ENCODE data around the gene MUC5B.
A peak's percentile ranks its signal among the peaks of the same experiment; 100 is the strongest.
"Not testable (repeated sequence)": the region's sequence is repeated elsewhere in the genome, so short reads cannot be mapped to it uniquely, and the experiment has no call there.

MUC5B gene

DNA sequence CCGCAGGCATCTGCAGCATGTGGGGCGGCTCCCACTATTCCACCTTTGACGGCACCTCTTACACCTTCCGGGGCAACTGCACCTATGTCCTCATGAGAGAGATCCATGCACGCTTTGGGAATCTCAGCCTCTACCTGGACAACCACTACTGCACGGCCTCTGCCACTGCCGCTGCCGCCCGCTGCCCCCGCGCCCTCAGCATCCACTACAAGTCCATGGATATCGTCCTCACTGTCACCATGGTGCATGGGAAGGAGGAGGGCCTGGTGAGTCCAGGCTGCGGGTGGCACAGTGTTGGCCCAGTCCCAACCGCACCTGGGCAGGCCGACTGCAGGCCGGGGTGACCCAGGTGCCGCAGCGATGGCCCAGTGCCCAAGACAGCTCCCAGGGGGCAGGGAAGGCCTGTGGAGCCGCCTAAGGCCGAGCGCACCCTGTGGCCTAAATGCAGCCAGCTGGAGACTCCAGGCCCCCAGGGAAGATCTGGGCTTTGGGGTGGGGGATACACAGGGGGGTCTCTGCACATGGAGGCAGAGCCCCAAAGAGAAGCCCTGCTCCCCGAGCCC lies 31.3 kb downstream of the MUC5B start:
- no peak for DNase-seq

DNA sequence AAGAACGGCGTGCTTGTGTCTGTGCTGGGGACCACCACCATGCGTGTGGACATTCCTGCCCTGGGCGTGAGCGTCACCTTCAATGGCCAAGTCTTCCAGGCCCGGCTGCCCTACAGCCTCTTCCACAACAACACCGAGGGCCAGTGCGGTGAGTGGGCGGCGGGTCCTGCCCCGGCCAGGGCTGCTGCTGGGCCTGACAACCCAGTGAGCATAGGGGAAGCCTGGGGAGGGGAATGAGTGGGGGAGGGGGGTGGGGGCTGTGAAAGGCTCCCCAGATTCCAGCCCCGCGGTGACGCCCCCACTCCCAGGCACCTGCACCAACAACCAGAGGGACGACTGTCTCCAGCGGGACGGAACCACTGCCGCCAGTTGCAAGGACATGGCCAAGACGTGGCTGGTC lies 31.9 kb downstream of the MUC5B start:
- DNase-seq: no peak

DNA sequence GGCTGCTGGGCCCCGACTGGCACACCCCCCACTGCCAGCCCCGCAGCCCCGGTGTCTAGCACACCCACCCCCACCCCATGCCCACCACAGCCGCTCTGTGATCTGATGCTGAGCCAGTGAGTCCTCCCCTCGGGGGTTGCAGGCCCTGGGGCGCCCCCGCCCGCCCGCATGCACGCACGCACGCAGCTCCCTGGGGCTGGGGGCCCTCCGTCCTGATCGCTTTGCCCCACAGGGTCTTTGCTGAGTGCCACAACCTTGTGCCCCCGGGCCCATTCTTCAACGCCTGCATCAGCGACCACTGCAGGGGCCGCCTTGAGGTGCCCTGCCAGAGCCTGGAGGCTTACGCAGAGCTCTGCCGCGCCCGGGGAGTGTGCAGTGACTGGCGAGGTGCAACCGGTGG lies 32.3 kb downstream of the MUC5B start:
- DNase-seq: no peak

DNA sequence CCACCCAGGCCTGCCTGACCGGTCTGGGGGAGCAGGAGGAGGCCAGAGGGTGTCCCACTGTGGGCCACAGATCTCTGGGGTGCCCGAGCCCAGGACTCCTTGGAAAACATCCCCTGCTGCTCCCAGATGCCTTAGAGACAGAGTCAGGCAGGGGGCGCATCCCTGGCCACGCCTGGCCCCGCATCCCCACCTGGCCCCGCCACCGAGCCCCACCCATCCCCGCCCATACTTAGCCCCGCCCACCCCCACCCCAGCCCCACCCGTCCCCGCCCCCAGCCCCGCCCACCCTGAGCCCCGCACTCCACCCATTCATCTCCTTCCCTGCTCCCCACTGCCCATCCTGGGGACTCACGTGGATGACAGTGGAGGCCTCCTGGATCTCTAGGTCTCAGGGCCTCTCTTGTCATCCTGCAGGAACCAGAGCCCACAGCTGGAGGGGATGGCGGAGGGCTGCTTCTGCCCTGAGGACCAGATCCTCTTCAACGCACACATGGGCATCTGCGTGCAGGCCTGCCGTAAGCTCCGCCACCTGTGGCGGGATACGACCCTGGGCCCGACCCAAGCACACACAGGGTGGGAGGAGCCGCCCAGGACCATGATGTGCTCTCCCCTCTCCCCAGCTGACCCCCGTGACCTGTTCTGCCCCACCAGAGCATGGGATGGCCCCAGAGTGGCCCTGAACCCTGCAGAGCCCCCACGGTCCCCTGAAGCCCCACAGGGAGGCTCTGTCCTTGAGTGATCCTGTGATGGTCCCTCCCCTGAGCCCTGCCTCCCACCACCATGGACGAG lies 33.6 kb downstream of the MUC5B start:
- no peak for DNase-seq

DNA sequence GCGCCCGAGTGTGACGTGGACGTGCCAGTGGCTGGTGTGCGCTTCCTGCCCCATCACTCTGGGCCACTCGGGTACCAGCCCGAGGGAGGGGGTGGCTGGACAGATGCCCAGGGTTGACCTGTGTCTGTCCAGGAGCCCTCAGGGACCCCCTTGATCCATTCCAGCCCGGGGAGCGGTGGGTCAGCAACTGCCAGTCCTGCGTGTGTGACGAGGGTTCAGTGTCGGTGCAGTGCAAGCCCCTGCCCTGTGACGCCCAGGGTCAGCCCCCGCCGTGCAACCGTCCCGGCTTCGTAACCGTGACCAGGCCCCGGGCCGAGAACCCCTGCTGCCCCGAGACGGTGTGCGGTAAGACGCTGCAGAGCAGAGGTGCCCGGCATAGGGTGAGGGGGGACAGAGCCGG lies 34.5 kb downstream of the MUC5B start:
- DNase-seq: no peak

DNA sequence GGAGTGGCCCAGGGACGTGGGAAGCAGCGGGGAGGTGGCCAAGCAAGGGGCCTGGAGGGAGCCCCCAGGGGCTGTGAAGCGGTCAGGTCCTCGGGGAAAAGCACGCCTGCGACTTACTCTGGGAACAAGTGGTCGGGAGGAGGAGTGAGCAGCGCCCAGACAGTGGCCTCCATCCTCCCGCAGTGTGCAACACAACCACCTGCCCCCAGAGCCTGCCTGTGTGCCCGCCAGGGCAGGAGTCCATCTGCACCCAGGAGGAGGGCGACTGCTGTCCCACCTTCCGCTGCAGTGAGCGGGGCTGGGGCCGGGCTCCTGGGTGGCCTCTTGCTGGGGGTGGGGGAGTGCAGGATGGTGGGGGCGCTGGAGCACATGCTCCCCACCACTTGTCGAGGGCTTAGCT lies 35.0 kb downstream of the MUC5B start:
- no peak for DNase-seq

DNA sequence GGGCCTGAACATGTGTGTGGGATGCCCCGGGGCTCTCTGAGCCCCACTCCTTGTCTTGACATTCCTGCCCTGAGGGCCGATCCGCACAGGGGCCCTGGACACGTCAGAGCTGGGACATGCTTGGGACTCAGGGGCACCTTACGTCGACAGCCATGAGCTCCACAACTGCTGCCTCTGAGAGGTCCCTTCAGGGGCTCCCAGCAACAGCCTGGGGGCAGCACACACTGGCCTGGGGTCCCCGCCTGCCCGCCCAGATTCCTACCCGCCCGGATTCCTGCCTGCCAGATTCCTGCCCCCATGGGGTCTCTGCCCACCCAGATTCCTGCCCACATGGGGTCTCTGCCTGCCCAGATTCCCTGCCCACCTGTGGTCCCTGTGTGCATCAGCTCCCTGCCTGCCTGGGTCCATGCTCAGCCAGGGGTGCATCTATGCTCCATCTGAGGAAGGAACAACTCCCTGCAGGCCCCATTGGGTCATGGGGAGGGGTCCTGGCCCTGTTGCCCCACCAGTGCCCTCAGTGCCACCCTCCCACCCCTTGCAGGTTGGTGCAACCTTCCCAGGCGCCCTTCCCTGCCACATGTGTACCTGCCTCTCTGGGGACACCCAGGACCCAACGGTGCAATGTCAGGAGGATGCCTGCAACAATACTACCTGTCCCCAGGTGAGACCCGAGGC lies 35.7 kb downstream of the MUC5B start:
- DNase-seq: no peak

DNA sequence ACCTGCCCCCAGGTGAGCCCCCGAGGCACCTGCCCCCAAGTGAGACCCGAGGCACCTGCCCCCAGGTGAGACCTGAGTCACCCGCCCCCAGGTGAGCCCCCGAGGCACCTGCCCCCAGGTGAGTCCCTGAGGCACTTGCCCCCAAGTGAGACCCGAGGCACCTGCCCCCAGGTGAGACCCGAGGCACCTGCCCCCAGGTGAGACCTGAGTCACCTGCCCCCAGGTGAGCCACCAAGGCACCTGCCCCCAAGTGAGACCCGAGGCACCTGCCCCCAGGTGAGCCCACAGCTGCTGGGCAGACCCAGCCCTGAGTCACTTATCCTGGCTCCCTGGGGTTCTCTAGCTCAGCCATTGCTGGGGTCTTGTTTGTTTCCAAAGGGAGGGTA lies 36.2 kb downstream of the MUC5B start:
- DNase-seq: no peak

DNA sequence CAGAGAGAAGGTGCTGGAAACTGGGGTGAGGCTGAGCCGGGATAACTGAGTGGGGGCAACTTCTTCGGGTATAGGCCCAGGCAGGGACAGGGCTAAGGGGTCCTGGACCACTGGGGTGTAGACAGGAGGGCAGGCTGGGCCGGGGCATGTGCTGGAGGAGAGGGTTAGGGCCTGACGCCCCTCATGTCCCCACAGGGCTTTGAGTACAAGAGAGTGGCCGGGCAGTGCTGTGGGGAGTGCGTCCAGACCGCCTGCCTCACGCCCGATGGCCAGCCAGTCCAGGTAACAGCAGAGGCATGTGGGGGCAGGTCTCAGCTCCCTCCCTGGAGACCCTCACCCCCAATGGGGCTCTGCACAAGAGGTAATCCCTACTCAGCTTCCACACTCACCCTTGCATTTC lies 36.7 kb downstream of the MUC5B start:
- DNase-seq: no peak

DNA sequence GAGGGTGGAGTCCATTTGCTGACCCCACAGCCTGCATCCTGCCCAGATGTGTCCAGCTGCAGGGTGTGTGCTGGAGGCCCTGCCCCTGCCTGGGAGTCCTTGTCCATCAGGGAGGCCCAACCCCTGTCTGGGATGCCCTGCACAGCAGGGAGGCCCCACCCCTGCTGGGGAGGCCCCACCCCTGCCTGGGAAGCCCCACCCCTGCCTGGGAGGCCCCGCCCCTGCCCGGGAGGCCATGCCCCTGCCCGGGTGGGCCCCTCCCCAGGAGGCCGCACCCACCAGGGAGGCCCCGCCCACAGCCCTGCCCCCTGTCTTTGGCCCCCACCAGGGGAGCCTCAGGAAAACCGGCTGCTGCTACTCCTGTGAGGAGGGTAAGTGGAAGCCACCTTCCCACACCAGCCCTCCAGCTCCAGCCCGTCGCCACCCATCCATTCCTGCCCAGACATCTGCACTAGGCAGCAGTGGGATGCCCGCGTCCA lies 37.2 kb downstream of the MUC5B start:
- DNase-seq: no peak

DNA sequence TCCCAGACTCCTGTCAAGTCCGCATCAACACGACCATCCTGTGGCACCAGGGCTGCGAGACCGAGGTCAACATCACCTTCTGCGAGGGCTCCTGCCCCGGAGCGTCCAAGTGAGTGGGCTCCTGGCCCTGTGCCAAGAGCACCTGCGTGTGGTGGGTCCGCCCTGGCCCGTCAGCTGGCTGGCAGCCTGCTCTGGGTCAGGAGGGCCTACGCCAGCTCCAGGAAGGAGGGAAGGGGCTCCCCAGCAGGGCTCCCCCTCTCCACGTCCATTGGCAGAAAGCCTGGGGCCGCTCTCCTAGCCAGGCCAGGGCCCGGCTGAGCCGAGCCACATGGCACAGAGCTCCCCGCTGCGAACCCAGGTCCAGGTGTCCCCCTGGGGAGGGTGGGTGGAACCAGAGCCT lies 37.8 kb downstream of the MUC5B start:
- no peak for DNase-seq

DNA sequence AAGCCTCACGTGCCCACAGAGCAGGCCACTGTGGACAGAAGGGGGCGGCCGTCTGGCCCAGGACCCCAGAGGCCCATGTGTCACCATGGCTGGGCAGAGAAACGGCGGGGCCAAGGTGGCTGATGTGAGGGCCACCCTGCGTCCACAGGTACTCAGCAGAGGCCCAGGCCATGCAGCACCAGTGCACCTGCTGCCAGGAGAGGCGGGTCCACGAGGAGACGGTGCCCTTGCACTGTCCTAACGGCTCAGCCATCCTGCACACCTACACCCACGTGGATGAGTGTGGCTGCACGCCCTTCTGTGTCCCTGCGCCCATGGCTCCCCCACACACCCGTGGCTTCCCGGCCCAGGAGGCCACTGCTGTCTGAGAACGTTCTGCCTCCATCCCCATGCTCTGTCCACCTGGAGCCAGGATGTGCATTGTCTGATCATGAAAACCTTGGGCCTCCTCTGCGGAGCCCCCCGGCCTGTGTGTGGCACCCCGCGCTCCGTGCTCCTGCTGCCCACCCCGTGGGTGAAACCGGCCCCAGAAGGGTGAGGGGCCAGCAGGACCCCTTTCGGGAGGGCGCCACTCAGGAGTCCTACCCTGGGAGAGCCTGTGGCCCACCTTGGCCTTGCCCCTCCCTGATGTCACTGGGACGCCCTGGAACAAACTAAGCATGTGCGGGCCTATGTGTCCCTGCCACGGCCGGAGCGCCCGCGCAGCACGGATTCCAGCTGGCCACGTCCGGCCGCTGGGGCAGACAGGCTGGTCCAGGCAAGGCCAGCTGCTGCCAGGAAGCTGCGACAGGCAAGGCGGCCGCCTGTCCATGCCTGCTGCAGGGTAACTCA lies 38.6 kb downstream of the MUC5B start:
- no peak for DNase-seq

DNA sequence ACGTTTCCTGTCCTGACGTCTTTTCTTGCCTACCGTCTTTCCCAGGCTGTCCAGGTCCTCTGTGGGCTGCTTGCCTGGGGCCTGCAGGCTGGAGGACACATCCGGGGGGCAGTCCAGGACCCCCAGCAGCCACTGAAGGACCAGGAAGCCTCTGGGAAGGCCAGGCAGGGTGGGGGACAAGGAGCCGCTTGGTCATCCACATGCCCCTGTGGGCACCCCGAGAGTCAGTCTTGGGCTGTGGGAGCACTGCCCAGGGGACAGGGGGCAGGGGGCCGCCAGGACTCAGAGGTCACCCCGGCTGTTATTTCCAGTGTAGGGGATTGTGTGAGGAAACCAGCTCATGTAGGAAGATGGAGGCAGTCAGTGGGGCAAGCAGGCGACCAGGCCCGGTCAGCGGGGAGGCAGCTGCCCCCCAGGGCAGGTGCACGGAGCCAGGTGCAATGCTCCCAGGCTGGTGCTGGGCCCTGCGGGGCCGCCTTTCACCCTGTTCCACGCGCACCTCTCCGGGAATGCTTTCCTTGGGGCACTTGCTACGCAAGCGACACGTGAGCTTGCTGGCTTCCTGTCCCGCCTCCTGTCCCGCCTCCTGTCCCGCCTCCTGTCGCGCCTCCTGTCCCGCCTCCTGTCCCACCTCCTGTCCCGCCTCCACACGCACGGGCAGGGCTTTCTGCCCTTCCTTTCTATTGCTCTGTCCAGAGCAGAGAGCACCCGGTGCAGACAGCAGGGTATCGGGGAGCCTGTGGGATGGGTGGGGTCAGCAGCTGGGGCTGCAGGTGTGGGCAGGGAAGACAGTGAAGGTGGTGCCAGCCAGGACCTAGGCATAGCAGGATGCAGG lies 39.5 kb downstream of the MUC5B start:
- DNase-seq: peak; percentile 81

DNA sequence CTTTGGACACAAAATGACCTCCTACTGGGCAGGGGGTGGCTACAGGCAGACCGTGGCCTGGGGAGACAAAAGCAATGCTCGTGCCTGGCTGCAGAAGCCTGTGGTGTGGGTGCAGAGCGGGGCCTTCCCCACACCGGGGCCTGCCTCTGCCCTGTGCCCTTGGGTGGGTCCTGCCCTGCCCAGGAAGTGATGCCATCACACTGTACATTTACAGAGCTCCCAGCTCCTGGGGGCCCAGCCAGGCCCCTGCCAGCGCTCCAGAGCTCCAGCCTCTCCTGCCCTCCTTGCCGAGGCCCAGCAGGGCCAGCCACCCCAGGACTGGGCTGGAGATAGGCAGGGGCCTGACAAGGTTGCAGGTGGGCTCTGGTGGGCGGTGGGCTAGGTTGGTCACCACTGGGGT lies 40.1 kb downstream of the MUC5B start:
- no peak for DNase-seq

DNA sequence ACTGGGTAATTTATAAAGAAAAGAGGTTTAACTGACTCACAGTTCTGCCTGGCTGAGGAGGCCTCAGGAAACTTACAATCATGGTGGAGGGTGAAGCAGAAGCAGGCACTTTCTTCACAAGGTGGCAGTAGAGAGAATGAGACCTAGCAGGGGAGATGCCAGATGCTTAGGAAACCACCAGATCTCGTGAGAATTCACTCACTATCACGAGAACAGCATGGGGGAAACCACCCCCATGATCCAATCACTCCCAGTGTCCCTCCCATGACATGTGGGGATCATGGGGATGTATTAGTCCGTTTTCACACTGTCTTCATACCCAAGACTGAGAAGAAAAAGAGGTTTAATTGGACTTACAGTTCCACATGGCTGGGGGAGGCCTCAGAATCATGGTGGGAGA lies 41.6 kb downstream of the MUC5B start:
- DNase-seq: peak; percentile 70

DNA sequence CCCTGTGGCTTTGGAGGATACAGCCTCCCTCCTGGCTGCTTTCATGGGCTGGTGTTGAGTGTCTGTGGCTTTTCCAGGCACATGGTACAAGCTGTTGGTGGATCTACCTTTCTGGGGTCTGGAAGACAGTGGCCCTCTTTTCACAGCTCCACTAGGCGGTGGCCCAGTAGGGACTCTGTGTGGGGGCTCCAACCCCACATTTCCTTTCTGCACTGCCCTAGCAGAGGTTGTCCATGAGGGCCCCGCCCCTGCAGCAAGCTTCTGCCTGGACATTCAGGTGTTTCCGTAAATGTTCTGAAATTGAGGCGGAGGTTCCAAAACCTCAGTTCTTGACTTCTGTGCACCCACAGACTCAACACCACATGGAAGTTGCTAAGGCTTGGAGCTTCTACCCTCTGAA lies 42.6 kb downstream of the MUC5B start:
- DNase-seq: not testable (repeated sequence)

DNA sequence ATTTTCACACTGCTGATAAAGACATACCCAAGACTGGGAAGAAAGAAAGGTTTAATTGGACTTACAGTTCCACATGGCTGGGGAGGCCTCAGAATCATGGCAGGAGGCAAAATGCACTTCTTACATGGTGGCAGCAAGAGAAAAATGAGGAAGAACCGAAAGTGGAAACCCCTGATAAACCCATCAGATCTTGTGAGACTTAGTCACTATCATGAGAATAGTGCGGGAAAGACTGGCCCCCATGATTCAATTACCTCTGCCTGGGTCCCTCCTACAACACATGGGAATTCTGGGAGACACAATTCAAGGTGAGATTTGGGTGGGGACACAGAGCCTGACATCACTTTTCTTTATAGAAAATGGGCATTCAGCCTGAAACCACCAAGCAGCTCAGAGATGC lies 44.1 kb downstream of the MUC5B start:
- DNase-seq: not testable (repeated sequence)

DNA sequence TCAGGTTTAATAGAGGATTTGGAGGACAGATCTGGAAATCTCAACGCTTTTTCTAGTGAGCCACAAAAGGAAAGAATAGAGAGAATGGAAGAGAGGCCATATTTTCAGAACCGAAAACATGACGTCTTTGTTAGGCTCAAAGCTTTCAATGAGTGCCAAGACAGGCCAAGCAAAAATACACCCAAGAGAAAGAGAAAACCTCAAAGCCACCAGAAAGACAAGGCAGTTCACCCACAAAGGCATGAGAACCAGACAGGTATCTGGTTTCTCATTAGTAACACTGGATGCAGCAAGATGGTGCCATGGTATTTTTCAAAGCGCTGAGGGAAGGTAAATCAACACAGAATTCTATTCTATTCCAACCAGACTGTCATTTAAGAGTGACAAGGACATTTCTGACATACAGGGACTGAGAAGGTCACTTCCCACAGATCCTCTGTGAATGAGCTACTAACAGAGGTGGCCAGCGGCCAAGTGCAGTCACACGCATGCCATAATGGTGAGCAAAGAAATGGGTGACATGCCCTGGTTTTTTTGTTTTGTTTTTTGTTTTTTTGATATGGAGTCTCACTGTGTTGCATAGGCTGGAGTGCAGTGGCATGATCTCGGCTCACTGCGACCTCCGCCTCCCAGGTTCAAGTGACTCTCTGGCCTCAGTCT lies 44.7 kb downstream of the MUC5B start:
- DNase-seq: no peak

DNA sequence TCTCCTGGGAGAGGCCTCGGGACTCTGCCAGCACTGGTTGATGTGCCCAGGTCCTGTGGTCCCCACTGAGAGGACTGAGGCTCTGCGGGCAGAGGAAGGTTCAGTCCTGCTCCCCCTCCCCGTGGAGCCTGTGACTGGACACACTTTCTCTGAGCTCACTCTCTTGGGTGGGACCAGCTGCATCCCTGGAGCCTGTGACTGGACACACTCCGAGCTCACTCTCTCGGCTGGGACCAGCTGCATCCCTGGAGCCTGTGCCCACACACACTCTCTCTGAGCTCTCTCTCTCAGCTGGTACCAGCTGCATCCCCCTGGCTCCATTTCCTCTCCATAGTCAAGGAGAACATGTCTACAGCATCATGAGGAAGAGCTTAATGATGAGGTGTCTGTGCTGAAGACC lies 47.1 kb downstream of the MUC5B start:
- no peak for DNase-seq

DNA sequence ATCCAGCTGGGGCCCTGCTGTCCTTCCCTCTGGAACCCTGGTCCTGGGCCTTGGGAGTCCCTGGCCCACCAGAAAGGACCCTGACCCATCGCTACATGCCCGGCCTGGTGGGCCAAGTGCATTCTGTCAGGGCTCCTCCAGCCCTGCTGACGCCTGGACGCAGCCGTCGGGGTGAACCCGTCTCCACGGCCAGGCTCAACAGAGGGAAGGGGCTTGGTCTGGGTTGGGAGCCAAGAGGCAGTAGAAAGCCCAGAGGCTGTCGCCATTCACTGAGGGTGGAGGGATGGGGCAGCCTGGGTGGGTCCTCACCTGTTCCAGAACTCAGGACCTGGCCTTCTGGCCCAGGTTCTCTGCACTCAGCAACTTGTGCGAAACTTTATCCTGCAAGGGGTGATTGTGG lies 47.6 kb downstream of the MUC5B start:
- no peak for DNase-seq

DNA sequence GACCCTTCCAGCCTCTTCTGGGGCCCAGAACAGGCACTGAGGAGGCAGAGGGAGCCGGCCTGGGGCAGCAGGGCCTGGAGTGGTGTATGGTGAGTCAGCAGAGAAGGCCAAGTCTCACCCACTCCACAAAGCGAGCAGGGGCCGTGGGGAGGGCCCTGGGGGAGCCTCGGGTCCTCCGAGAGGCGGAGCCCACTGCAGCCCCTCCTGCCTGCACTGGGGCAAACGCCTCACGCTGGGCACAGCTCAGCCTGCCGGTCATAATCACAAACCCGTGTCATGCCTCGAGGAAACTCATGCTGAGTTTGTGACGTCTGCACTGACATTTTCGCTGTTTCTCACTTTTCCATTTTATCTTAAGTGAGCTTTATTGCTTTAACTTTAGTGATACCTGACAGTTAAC lies 48.1 kb downstream of the MUC5B start:
- DNase-seq: peak; percentile 4

DNA sequence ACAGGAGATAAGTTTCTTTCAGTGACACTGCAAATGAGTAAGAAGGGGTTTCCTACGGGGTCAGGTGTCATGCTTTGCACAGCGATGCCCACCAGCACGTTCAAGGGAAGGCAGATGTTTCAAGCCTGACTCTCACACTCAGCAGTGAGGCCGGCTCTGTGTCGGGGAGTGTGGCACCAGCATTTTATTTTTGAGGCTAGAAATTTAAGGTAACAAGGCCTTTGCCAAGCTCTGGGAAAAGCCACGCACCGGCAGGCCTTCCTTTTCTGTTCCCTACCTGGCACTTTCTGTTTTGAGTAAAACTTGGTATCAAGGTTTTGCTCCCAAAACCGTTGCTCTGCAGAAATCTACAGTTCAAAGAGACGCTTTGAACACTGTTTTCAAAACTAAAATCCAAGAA lies 48.5 kb downstream of the MUC5B start:
- no peak for DNase-seq

Measured in fibroblast of upper back skin (primary cell).